Osteoblast (primary cell): ENCODE data around the gene KPNA1. TPM values are rescaled to one million over a fixed set of nuclear protein-coding genes. Genes with fewer than 3 reads are reported as not detected.

ENCODE experiments used
- DNase-seq: peaks from one replicate; pipeline ENCODE4 v3.0.0; 2011; ENCODE audit warnings: low spot score, mixed read lengths; ENCODE audit not compliant: insufficient read length; ENCODE audit errors: missing footprints
- H2AFZ ChIP-seq: 2 replicates; pipeline ENCODE4 v1.6.0; 2011; ENCODE audit warnings: mild to moderate bottlenecking, low read length
- H3K27ac ChIP-seq: 2 replicates; pipeline ENCODE4 v1.5.1; 2011; ENCODE audit warnings: mild to moderate bottlenecking, low read depth, low read length, moderate library complexity
- H3K27me3 ChIP-seq: 2 replicates; pipeline ENCODE4 v1.6.0; 2012; ENCODE audit warnings: mild to moderate bottlenecking, control low read depth, inconsistent platforms, low read length, moderate library complexity; ENCODE audit not compliant: insufficient read depth
- H3K36me3 ChIP-seq: 2 replicates; pipeline ENCODE4 v1.5.1; 2011; ENCODE audit warnings: mild to moderate bottlenecking, low read length, control low read depth, moderate library complexity; ENCODE audit not compliant: insufficient read depth
- H3K4me1 ChIP-seq: 2 replicates; pipeline ENCODE4 v1.5.1; 2011; ENCODE audit warnings: mild to moderate bottlenecking, low read length, control low read depth, moderate library complexity; ENCODE audit not compliant: insufficient read depth
- H3K4me2 ChIP-seq: 2 replicates; pipeline ENCODE4 v1.6.0; 2011; ENCODE audit warnings: mild to moderate bottlenecking, low read length; ENCODE audit not compliant: insufficient read depth
- H3K4me3 ChIP-seq: fragments of 200-600 bp; sonication (generic); 3 replicates; pipeline ENCODE4 v1.5.1; 2012; ENCODE audit warnings: mild to moderate bottlenecking, low read length, inconsistent platforms; ENCODE audit not compliant: insufficient read depth
- H3K79me2 ChIP-seq: 2 replicates; pipeline ENCODE4 v1.6.0; 2012; ENCODE audit warnings: mild to moderate bottlenecking, low read length, control low read depth, inconsistent platforms; ENCODE audit not compliant: insufficient read depth
- H3K9me3 ChIP-seq: 2 replicates; pipeline ENCODE4 v1.5.1; 2011; ENCODE audit warnings: low read depth, low read length, control low read depth
- H4K20me1 ChIP-seq: 2 replicates; pipeline ENCODE4 v1.6.0; 2012; ENCODE audit warnings: mild to moderate bottlenecking, low read length, control low read depth; ENCODE audit not compliant: insufficient read depth
- total RNA-seq: library from RNA; depleted of rRNA; stranded (reverse); fragments of >200 nt; gene quantifications from 2 replicates; pipeline ENCODE4 v1.2.3, GENCODE V29; 2012
- TF ChIP-seq, protein P1 (sequence below): IDR thresholded peaks from 2 replicates; pipeline ENCODE4 v1.5.1; 2011; ENCODE audit warnings: mild to moderate bottlenecking, low read depth, low read length, moderate library complexity; ENCODE audit errors: extremely low read depth

The KPNA1 gene
- total RNA-seq, 1 donor, result 48.1 TPM

DNA sequence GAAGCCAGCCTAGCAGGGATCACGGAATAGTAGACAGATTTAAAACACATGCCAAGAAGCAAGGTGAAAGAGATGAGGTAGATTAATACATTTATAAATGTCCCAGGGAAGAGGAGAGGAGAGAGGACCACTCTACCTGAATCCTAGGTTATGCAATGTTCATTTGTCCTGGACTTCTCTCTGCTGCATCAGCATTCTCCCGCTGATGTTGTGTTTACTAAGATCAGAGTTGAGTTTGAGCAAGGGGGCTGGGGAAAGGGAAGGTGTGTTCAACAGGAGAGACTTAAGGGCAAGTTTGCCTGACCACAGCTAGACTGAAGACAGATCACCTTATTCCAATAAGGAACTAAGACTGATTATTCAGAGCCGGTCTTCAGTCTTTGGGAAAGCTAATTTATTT, 1.1 kb upstream of the KPNA1 start:
- H3K36me3 ChIP-seq, result no peaks in the 10 kb centered on the region
- H3K4me3 ChIP-seq, result no peak overlapping the region
- peak overlapping the region; percentile 68 for H2AFZ ChIP-seq
- H3K4me2 ChIP-seq, result no peak overlapping the region
- no peaks in the 10 kb centered on the region for H3K27me3 ChIP-seq
- peaks cover 31% of the 10 kb centered on the region for H3K79me2 ChIP-seq
- H4K20me1 ChIP-seq, result peaks cover 31% of the 10 kb centered on the region
- no peaks in the 10 kb centered on the region for H3K9me3 ChIP-seq
- DNase-seq, result peak; percentile 80
- no peak overlapping the region for H3K27ac ChIP-seq
- H3K4me1 ChIP-seq, result peaks cover 18% of the 10 kb centered on the region
- TF ChIP-seq, protein P1, sequence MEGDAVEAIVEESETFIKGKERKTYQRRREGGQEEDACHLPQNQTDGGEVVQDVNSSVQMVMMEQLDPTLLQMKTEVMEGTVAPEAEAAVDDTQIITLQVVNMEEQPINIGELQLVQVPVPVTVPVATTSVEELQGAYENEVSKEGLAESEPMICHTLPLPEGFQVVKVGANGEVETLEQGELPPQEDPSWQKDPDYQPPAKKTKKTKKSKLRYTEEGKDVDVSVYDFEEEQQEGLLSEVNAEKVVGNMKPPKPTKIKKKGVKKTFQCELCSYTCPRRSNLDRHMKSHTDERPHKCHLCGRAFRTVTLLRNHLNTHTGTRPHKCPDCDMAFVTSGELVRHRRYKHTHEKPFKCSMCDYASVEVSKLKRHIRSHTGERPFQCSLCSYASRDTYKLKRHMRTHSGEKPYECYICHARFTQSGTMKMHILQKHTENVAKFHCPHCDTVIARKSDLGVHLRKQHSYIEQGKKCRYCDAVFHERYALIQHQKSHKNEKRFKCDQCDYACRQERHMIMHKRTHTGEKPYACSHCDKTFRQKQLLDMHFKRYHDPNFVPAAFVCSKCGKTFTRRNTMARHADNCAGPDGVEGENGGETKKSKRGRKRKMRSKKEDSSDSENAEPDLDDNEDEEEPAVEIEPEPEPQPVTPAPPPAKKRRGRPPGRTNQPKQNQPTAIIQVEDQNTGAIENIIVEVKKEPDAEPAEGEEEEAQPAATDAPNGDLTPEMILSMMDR, result no peak

DNA sequence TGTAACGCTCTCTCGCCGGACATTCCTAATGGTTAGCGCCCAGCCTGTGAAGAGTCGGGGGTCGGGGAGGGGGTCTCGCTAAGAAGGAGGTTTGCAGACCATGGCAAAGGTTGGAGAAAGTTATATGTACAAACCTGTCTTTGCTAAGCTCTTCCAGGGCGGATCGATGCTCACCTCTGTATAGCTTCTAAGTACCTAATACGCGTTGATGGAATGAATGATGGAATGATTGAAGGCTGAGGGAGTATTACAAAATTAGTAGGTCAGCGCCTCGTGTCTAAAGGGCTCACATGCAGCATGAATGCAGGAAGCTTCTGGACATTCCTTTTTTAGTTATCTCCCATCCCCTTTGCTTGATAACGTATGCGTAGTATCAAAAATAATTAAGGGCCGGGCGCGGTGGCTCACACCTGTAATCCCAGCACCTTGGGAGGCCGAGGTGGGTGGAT, 305 bp upstream of the KPNA1 start:
- peak overlapping the region; percentile 98 for H2AFZ ChIP-seq
- H3K36me3 ChIP-seq, result no peaks in the 10 kb centered on the region
- peaks cover 38% of the 10 kb centered on the region for H4K20me1 ChIP-seq
- H3K79me2 ChIP-seq, result peaks cover 39% of the 10 kb centered on the region
- peak overlapping the region; percentile 99 for H3K4me2 ChIP-seq
- H3K9me3 ChIP-seq, result no peaks in the 10 kb centered on the region
- no peaks in the 10 kb centered on the region for H3K27me3 ChIP-seq
- TF ChIP-seq, protein P1, result no peak
- H3K27ac ChIP-seq, result peak overlapping the region; percentile 82
- no peak for DNase-seq
- H3K4me3 ChIP-seq, result peak overlapping the region; percentile 87
- peaks cover 19% of the 10 kb centered on the region for H3K4me1 ChIP-seq

DNA sequence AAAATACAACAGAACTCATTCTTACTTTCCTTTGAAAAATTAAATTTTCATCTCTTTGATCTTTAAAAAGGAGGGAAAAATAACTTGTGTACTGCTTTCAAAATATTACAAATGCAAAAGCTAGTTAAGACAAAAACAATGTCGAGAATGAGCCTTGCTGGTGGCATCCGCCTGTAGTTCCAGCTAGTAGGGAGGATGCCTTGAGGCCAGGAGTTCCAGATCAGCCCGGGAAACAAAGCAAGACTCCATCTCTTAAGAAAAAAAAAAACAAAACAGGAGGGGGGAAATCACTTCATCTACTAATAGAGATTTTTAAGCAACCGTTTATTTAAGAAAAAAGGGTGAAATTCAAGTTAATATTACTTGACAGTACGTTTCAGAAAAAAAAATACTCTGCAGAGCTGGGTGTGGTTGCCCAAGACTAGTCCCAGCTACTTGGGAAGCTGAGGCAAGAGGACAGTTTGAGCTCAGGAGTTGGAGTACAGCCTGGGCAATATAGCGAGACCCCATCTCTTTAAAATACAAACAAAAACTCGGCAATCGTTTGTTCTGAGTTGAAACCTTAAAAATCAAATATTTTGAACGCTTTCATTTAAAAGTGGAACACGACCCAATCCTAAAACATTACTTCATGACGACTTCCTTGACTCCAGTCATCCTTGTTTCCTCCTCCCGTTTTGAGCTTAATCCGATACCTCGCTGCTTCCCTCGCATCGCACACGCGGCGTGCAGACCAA, 1.2 kb downstream of the KPNA1 start:
- TF ChIP-seq, protein P1, result no peak

DNA sequence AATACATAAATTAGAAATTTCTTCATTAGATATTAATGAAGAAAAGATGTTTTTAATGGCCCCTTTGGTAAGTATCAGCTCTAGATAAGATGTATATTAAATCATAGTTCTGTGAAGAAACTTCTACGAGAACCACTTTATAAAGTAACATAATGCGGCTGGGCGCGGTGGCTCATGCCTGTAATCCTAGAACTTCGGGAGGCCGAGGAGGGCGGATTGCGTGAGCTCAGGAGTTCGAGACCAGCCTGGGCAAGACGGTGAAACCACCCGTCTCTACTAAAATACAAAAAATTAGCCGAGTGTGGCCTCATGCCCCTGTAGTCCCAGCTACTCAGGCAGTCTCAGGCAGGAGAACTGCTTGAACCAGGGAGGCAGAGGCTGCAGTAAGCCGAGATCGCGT, 2.5 kb downstream of the KPNA1 start:
- peaks cover 67% of the 10 kb centered on the region for H3K79me2 ChIP-seq
- DNase-seq, result no peak
- H3K9me3 ChIP-seq, result no peaks in the 10 kb centered on the region
- H3K4me3 ChIP-seq, result no peak overlapping the region
- no peaks in the 10 kb centered on the region for H3K36me3 ChIP-seq
- no peak overlapping the region for H2AFZ ChIP-seq
- H4K20me1 ChIP-seq, result peaks cover 58% of the 10 kb centered on the region
- TF ChIP-seq, protein P1, result no peak
- no peak overlapping the region for H3K27ac ChIP-seq
- H3K27me3 ChIP-seq, result no peaks in the 10 kb centered on the region
- H3K4me2 ChIP-seq, result no peak overlapping the region
- H3K4me1 ChIP-seq, result peaks cover 19% of the 10 kb centered on the region

More for the DNA sequence above, 1.2 kb downstream of the KPNA1 start:
- Histone ChIP-seq H3K36me3 (no peaks in the 10 kb centered on the region), H3K4me3 (peak overlapping the region; percentile 87), H3K9me3 (no peaks in the 10 kb centered on the region), H2AFZ (peak overlapping the region; percentile 52), H3K79me2 (peaks cover 54% of the 10 kb centered on the region), H3K4me1 (peaks cover 19% of the 10 kb centered on the region), H3K4me2 (peak overlapping the region; percentile 87), H3K27me3 (no peaks in the 10 kb centered on the region), H4K20me1 (peaks cover 51% of the 10 kb centered on the region), H3K27ac (peak overlapping the region; percentile 86)
- DNase-seq, result no peak
